Stomach (tissue), 9 donors: Measurements from ENCODE around the gene RAD51C. TPM values are rescaled to one million over a fixed set of nuclear protein-coding genes. Genes with fewer than 3 reads are reported as not detected.

Experiments used
- DNase-seq, 2 donors: peaks; one replicate each; pipeline versions ENCODE4 v3.0.0 to v3.0.0-alpha.2; 2013 to 2019
- H3K27ac ChIP-seq, 5 donors: fragments of 200-600 bp in 4 of 5; sonication (generic) in 4 of 5; one replicate each; pipeline ENCODE4 v1.5.1; 2013 to 2019; ENCODE audit warnings: mild to moderate bottlenecking in 1 of 5, moderate library complexity in 1 of 5
- H3K27me3 ChIP-seq, 3 donors: fragments of 200-600 bp; sonication (generic); one replicate each; pipeline ENCODE4 v1.5.1; 2017 to 2019; ENCODE audit warnings: mixed run types in 1 of 3
- H3K36me3 ChIP-seq, 4 donors: fragments of 200-600 bp; sonication (generic); 1 replicate in 3 of 4; 2 replicates in 1 of 4; pipeline ENCODE4 v1.5.1; 2016 to 2019
- H3K4me1 ChIP-seq, 4 donors: fragments of 200-600 bp; sonication (generic); one replicate each; pipeline ENCODE4 v1.5.1; 2016 to 2019
- H3K4me3 ChIP-seq, 4 donors: fragments of 200-600 bp; sonication (generic) in 3 of 4; one replicate each; pipeline ENCODE4 v1.5.1; 2016 to 2019; ENCODE audit warnings: mild to moderate bottlenecking in 1 of 4
- H3K9me3 ChIP-seq, 4 donors: fragments of 200-600 bp; sonication (generic); one replicate each; pipeline ENCODE4 v1.5.1; 2016 to 2019
- EP300 ChIP-seq: sonication (generic); formaldehyde crosslinking; IDR thresholded peaks from one replicate; pipeline ENCODE4 v1.6.1; 2017; ENCODE audit warnings: antibody characterized with exemption
- POLR2AphosphoS5 ChIP-seq, 3 donors: sonication (generic); formaldehyde crosslinking; IDR thresholded peaks; one replicate each; pipeline ENCODE4 v1.6.1; 2016; ENCODE audit warnings: antibody characterized with exemption in 3 of 3
- WGBS, 5 donors: extraction: QIAGEN DNeasy Blood & Tissue Kit in 3 of 5; methylation state at CpG; one replicate each; pipeline versions ENCODE4 v1.1.5 to v1.1.7; 2013 to 2018; 5-methylcytosine and 5-hydroxymethylcytosine counted together
- intact Hi-C: fragments of 100-400 bp; cut with DNase I; formaldehyde crosslinking; loops from one replicate; pipeline ENCODE4 v1.15.1; 2023; ENCODE audit warnings: low total_unique reads
- polyA plus RNA-seq, 3 donors: library from polyadenylated mRNA; stranded (reverse); fragments of 200-250 nt; gene quantifications; one replicate each; pipeline ENCODE4 v1.2.3, GENCODE V29; 2013
- small RNA-seq, 4 donors: library from RNA; depleted of rRNA; stranded (forward); fragments of <200 nt; gene quantifications; one replicate each; pipeline ENCODE3, GENCODE V24; 2016
- total RNA-seq, 5 donors: library from RNA; depleted of rRNA; stranded (reverse); fragments of >200 nt; gene quantifications; one replicate each; pipeline versions ENCODE4 v1.1.0 to v1.2.3, GENCODE V29; 2014 to 2016
- TF ChIP-seq, protein P1 (sequence below), 7 experiments: fragments of 450-650 bp in 4 of 7; fragments of 200-600 bp in 3 of 7; sonication (generic) in 3 of 7; IDR thresholded peaks; one replicate each; pipeline ENCODE4 v1.5.1; 2016 to 2019; ENCODE audit warnings: antibody characterized with exemption in 7 of 7, control low read depth in 2 of 7, mild to moderate bottlenecking in 1 of 7
- donor health status: healthy with polysubstance abuse.
- donor health status: Bipolar disorder and iron deficiency.
- donor health status: healthy.

The RAD51C gene
- total and polyA plus RNA-seq, 8 donors: 1.2 to 44.6 (median 22.9) TPM; not detected in 1

DNA sequence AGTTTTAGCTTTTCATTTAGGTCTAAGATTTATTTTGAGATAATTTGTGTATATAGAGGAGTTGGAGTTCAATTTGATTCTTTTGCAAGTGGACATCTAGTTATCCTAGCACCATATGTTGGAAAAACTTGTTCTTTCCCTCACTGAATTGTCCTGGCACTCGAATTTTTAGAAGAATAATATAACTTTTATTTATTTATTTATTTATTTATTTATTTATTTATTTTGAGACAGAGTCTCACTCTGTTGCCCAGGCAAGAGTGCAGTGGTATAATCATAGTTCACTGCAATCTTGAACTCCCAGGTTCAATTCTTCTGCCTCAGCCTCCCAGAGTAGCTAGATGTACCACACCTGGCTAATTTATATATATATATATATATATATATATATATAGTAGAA lies 92.7 kb downstream of the RAD51C start:
- Histone ChIP-seq H3K4me1 (no peaks in the 10 kb centered on the region), H3K4me3 (no peak overlapping the region), H3K27me3 (no peaks in the 10 kb centered on the region), H3K9me3 (no peaks in the 10 kb centered on the region), H3K36me3 (no peaks in the 10 kb centered on the region), H3K27ac (no peak overlapping the region)
- intact Hi-C loops: no loop called here
- no peak for DNase-seq
- TF ChIP-seq POLR2AphosphoS5 (IDR thresholded peaks at IDR 0.05) (no peak), EP300 (no peak)
- TF ChIP-seq, protein P1, sequence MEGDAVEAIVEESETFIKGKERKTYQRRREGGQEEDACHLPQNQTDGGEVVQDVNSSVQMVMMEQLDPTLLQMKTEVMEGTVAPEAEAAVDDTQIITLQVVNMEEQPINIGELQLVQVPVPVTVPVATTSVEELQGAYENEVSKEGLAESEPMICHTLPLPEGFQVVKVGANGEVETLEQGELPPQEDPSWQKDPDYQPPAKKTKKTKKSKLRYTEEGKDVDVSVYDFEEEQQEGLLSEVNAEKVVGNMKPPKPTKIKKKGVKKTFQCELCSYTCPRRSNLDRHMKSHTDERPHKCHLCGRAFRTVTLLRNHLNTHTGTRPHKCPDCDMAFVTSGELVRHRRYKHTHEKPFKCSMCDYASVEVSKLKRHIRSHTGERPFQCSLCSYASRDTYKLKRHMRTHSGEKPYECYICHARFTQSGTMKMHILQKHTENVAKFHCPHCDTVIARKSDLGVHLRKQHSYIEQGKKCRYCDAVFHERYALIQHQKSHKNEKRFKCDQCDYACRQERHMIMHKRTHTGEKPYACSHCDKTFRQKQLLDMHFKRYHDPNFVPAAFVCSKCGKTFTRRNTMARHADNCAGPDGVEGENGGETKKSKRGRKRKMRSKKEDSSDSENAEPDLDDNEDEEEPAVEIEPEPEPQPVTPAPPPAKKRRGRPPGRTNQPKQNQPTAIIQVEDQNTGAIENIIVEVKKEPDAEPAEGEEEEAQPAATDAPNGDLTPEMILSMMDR (IDR thresholded peaks at IDR 0.05): no peak
- WGBS, 5 donors: 27 to 58% (median 51%) methylated on average over 1 of the region's 1 CpG

Small RNA genes lying within 50 kb of the gene (small RNA-seq; reads per million reads assigned to genes)
- gene AC011195.1: 0 reads per million in 4 donors
- 0 reads per million in 4 donors for gene AC025521.1
- gene RF00017: 0 reads per million in 4 donors
- 0 reads per million in 4 donors for gene RNU1-108P
- 0 to 0.45 (median 0) reads per million in 4 donors for gene RNU1-52P
- 0 reads per million in 4 donors for gene RNU1-85P

Other genes with a start within 250 kb of the RAD51C start
- gene HSF5, start 204.2 kb upstream of the RAD51C start, total RNA-seq: under 1 TPM in 1 of 5 donors, not detected in 4; 0.18 TPM
- gene HSF5, start 204.2 kb upstream of the RAD51C start, polyA plus RNA-seq: not detected
- gene MTMR4, start 178.0 kb upstream of the RAD51C start, total RNA-seq: 100 to 1,000 TPM in 1 of 5 donors, 10 to 100 TPM in 4; 24.3 to 126 (median 29.9) TPM
- gene MTMR4, start 178.0 kb upstream of the RAD51C start, polyA plus RNA-seq: 1 to 10 TPM; 5.8 to 9.1 (median 7.1) TPM
- not detected for gene TEX14, start 557 bp upstream of the RAD51C start, total RNA-seq
- gene TEX14, start 557 bp upstream of the RAD51C start, polyA plus RNA-seq: under 1 TPM in 2 of 3 donors, not detected in 1; 0.03 to 0.06 TPM
- gene PPM1E, start 63.3 kb downstream of the RAD51C start, total RNA-seq: under 1 TPM in 2 of 5 donors, not detected in 3; 0.89 to 0.92 TPM
- under 1 TPM; 0.08 to 0.15 (median 0.12) TPM for gene PPM1E, start 63.3 kb downstream of the RAD51C start, polyA plus RNA-seq